Putamen (tissue), 1 donor: Measurements from ENCODE around the gene AIFM2.
"Not testable (repeated sequence)": the region's sequence is repeated elsewhere in the genome, so short reads cannot be mapped to it uniquely, and the experiment has no call there.

Experiments
- DNase-seq: peaks from one replicate; pipeline ENCODE4 v3.0.0-alpha.2; 2016; ENCODE audit warnings: low spot score

Gene AIFM2

DNA sequence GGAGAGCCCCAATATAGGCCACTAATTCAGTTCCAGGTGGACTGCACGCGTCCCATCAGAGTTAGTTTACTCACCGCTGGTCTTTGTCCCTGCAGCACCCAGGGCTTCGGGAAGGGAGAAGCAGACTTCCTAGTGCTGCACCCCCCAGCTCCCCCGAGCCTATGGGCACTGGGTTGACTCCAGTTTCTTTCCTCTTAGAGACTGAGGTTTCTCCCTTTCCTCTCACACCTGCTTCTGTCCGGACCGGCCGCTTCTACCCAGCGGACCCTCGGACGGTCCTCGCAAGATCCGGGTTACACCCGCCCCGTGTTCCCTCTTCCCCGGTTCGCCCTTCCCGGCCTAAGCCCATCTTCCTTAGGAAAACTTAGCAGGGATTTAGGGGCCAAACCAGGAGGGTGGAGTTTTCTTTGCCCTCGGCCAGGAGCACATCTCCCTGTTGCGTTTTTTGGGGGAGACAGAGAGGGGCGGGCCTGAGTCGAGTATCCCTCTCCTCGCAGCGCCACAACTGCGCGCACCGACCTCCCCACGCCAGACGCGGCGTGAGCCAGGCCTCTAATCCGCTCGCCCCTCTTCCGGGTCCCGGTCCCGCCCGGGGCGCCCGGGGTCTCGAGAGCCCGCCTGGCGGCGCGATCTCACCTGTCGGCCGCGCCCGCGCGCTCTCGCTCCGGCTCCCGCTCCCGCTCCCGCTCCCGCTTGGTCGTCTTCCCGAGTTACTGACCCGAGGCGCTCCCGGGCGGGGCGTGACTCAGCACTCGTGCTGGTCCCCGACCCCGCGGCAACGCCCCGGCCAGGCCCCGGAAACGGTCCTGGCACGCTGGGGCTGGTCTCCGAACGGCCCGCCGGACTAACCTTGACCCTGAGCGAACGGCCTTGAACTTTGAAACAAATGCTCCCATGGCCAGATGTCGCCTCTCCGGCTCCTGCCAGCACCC is at the start of gene AIFM2:
Gene AIFM2 (minus strand): TSS at position 728 of the 932 bp plus-strand sequence. CDS start 8,741 bp downstream, outside the sequence.
- no peak for DNase-seq

- DNase-seq: not testable (repeated sequence)
Measured at GRCh38 chr10:70179209-70179608, 46.6 kb upstream of the AIFM2 start.

GRCh38 chr10:70178139-70178725 is 45.6 kb upstream of the AIFM2 start:
- no peak for DNase-seq

DNA sequence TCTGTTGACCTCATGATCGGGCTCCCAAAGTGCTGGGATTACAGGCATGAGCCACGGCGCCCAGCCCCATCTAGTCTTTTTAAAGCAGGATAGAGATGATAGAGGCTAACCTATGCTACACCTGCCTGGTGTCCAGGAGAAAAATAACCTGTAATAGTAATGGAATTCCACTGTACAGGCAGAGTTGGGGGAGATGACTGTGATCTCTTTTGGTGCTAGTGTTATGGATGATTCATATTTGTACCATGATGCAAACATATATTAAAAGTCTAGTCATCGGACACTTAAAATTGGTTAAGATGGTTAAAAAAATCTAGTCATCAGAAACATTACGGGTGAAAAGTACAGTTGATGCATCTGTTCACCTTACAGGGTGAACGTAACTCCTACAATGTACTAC is 43.8 kb upstream of the AIFM2 start:
- no peak for DNase-seq

GRCh38 chr10:70175516-70175915 is 42.9 kb upstream of the AIFM2 start:
- no peak for DNase-seq

DNA sequence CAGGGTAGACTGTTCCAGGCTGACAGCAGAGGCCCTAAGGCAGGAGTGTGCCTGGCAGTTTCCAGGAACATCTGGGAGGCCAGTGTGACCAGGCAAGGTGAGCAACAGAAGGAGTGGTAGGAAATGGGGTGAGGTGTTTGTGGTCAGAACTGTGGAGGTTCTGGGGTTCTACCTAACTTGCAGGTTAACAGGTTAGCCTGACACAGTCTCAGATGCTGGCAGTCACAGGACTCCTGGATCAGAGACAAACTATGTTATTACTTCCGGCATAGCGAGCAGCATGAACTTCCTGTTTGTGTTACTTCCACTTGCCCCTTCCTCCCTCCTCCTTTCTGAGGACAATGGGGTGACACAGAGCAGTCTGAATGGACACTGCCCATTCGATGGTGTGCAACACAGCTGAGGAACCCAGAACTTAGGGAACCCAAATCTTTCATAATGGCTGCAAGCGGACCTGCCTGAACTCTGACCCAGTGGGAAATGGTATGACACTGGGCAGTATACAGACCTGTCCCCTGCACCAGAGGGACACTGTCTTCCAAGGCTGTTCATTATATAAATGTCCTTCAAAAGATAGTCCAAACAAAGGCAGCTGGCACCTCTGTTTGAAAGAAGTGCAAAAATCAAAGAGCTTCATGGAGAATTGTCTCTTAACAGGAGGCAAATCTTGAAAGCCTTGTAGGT is 41.6 kb upstream of the AIFM2 start:
- peak; percentile 32 for DNase-seq

GRCh38 chr10:70169649-70170364 is 37.2 kb upstream of the AIFM2 start:
- DNase-seq: no peak

- no peak for DNase-seq
Measured at GRCh38 chr10:70169011-70169410, 36.4 kb upstream of the AIFM2 start.

DNA sequence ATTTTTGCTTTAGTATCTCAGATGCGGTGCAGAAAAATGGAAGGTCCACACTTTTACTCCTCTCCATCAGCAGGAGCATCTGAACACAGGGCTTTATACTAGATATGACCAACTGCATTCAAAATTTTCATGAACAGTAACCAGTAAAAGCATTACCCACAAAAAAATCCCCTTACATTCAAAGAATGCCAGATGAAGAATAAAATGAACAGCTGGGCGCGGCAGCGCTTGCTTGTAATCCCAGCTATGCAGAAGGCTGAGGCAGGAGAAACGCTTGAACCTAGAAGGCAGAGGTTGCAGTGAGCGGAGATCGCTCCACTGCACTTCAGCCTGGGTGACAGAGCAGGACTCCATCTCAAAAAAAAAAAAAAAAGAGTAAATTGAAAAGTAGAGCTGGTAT is 34.6 kb upstream of the AIFM2 start:
- no peak for DNase-seq

GRCh38 chr10:70166394-70166793 is 33.8 kb upstream of the AIFM2 start:
- no peak for DNase-seq

- no peak for DNase-seq
Measured at GRCh38 chr10:70164163-70164562, 31.5 kb upstream of the AIFM2 start.

- no peak for DNase-seq
Measured at GRCh38 chr10:70163448-70163847, 30.8 kb upstream of the AIFM2 start.

GRCh38 chr10:70162892-70163201 is 30.2 kb upstream of the AIFM2 start:
- no peak for DNase-seq

- no peak for DNase-seq
Measured at GRCh38 chr10:70162151-70162891, 29.7 kb upstream of the AIFM2 start.

DNA sequence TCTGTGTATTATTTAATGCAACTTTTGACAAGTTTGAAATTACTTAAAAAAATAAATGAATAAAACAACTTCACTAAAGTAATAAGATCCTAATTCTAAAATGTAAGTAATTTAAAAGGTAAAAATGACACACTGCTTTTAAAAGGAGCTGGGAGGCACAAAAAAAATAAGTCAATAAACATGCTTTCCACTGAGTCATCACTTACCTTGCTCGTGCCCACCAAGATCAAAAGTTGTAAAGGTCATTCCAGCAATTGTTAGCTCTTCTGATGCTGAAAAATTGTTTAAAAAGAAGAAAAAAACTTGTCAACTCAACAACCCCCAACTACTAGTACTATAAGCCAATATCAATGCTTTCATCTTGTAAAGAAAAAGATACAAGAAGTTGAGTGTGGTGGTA is 28.2 kb upstream of the AIFM2 start:
- no peak for DNase-seq

- DNase-seq: not testable (repeated sequence)
Measured at GRCh38 chr10:70159366-70159765, 26.7 kb upstream of the AIFM2 start.

GRCh38 chr10:70158113-70158512 is 25.5 kb upstream of the AIFM2 start:
- no peak for DNase-seq

DNA sequence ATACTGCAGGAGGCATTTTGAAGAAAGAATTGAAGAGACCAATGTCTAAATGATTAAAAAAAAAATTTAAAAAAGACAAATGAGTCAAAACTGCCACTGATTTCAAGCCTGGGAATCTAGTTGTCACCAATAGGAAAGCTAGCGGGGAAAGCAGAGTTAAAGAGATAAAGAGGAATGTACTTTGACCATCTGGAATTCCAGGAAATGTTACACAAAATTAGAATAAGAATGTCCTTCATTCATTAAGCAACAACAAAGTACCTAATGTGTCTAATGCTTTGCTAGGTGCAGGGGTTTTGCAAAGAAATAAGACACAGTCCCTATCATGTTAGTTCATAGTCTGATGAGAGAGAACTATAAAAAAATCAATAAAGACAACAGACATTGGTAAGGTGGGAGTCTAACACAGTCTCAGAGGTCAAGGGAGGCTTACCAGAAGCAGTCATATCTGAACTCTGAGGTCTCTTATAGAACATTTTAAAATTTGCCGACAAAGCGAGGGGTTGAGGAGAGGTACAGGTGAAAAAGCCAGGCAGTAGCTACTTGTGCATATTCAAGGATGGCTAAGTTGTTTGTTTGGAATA is 22.7 kb upstream of the AIFM2 start:
- DNase-seq: no peak

- DNase-seq: no peak
Measured at GRCh38 chr10:70148516-70148915, 15.9 kb upstream of the AIFM2 start.

GRCh38 chr10:70147259-70147625 is 14.6 kb upstream of the AIFM2 start:
- no peak for DNase-seq
